Measurements from ENCODE around the gene HPCAL1. TPM values are rescaled to one million over a fixed set of nuclear protein-coding genes. Genes with fewer than 3 reads are reported as not detected.

Gene HPCAL1
- total and polyA plus RNA-seq, 8 donors = 22.1 to 32.7 (median 26.4) TPM

DNA sequence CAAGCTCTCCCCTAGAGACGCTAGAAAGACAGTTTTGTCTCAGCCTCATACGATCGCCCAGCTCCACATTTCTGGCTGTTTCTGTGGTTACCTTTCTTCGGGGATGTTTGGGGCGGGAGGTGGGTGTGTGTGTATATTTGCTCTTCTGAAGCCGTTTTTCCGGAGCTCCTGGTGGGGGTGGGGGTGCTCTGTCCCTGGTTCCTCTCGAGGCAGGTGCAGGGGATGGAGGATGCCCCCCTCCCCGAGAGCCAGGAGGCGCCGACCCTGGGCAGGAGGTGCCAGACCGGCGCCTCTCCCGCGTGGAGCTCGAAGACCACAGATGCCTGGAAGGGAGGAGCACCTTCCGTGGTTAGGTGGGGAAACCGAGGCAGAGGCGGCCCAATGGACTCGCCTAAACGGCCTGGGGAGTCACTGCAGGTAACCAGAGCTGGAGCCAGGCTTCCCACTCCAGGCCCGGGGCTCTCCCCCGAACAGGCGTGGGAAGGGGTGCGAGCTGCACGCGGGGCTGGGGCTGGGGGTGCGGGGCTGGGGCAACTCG, 694 bp upstream of the HPCAL1 start:
- WGBS, 2 donors = 28 to 30% methylated on average over 26 to 29 of the region's 29 CpGs
- intact Hi-C loops (cut with DNase I) = loop anchor here in 1 of 3 donors (10.0 kb wide), 2 partner anchors 63 to 113 kb away; no protein-coding TSS in a partner anchor
- no peak for FAIRE-seq
- Histone ChIP-seq H3K36me3 (no peaks in the 10 kb centered on the region), H3K9me3 (peaks cover 0 to 3% (median 0%) of the 10 kb centered on the region in 4 donors), H3K4me3 (peak overlapping the region; percentile 83 to 99 (median 88)), H3K27ac (peak overlapping the region; percentile 61 to 84 (median 72)), H3K4me1 (peaks cover 8 to 18% (median 10%) of the 10 kb centered on the region in 3 donors), H3K27me3 (no peaks in the 10 kb centered on the region)
- no peak for TF ChIP-seq CTCF (IDR thresholded peaks at IDR 0.05)
- ATAC-seq = no peak
- DNase-seq = no peak

DNA sequence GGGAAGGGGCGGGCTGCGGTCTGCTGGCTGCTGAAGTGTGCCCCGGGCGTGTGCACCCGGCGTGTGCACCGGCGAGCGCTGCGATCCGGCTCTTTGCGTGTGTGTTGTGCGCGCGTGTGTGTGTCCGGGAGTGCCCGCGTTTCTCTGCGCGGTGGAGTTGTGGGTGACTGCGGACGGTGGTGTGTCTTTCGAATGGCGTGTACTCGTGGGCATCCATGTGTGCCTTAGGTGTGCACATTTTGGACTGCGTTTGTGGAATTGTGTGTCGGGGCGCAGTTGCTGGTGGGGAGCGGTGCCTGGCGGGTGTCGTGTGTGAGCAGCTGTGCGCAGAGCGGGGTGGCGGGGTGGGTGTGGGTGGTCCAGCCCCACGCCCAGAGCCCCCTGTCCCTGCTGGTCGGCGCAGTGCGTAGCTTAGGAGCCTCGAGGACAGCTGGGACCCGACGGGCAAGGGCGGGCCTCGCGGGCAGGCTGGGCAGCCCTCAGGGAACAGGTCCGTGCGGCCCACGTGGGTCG, 533 bp downstream of the HPCAL1 start:
- Histone ChIP-seq H3K36me3 (no peaks in the 10 kb centered on the region), H3K9me3 (peaks cover 0 to 3% (median 0%) of the 10 kb centered on the region in 4 donors), H3K4me1 (peaks cover 8 to 24% (median 15%) of the 10 kb centered on the region in 3 donors), H3K27ac (peak overlapping the region; percentile 61 to 84 (median 72)), H3K27me3 (no peaks in the 10 kb centered on the region), H3K4me3 (peak overlapping the region; percentile 83 to 99 (median 88))
- DNase-seq = peak in 3 of 6 donors; percentile 13 to 70 (median 58)
- no peak for TF ChIP-seq CTCF (IDR thresholded peaks at IDR 0.05)
- intact Hi-C loops (cut with DNase I) = loop anchor here in 1 of 3 donors (10.0 kb wide), 2 partner anchors 62 to 112 kb away; no protein-coding TSS in a partner anchor
- ATAC-seq = peak in 3 of 4 donors; percentile 14 to 24 (median 21)
- FAIRE-seq = no peak
- WGBS, 2 donors = 0% methylated on average over 48 of the region's 48 CpGs

- no peak for FAIRE-seq
- intact Hi-C loops (cut with DNase I) = loop anchor here in 1 of 3 donors (10.0 kb wide), 2 partner anchors 61 to 111 kb away; no protein-coding TSS in a partner anchor
- peak overlapping the region; percentile 25 to 80 (median 57) for H3K27ac ChIP-seq
These were observed 1.1 kb downstream of the HPCAL1 start for GRCh38 chr2:10303694-10304378.

DNA sequence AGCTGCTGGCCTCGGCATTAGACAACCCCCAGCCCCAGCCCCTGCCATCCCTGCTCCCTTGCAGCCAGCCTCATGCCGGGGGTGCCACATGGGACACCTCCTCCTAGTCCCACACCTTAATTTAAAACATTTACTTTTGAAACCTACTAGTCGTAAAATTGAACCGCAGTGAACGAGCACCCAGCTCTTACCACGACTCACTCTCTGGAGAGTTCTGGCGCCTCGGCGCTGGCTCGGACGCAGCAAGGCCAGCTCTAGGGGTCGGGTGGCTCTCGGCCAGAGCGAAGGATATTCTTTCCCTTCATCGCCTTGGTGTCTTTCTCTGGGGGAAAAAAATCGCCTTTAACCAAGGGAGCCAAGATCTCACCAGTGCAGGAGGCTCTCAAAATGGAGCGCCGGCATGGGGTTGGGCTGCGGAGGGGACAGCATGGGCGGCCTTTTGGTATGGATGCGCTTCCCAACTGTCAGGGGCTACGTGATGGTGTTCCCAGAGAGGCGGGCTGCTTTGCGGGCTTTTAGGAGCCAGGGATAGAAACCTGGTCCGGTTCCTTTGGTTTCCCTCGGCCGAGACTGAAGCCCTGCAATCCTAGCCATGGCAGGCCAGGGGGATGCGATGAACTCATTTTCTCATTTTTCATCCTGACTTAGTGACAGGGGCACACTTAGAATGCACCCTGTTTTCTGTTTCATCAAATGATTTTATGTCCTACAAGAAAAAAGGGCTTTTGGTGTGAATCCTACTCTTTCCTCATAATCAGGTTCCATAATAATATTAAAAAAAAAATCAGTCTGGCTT, 2.0 kb downstream of the HPCAL1 start:
- H3K9me3 ChIP-seq = no peaks in the 10 kb centered on the region
- DNase-seq (no peak), ATAC-seq (no peak), FAIRE-seq (no peak)
- 44 to 56% methylated on average over 28 of the region's 28 CpGs for whole genome bisulfite sequencing, 2 donors
- no peaks in the 10 kb centered on the region for H3K36me3 ChIP-seq
- H3K27ac ChIP-seq = peak overlapping the region in 1 of 4 donors; percentile 25
- intact Hi-C loops (cut with DNase I) = loop anchor here in 1 of 3 donors (10.0 kb wide), 2 partner anchors 60 to 110 kb away; no protein-coding TSS in a partner anchor
- no peak for TF ChIP-seq CTCF (IDR thresholded peaks at IDR 0.05)
- H3K27me3 ChIP-seq = no peaks in the 10 kb centered on the region
- peaks cover 8 to 24% (median 21%) of the 10 kb centered on the region in 3 donors for H3K4me1 ChIP-seq
- H3K4me3 ChIP-seq = peak overlapping the region; percentile 83 to 99 (median 88)

More at GRCh38 chr2:10303694-10304378, 1.1 kb downstream of the HPCAL1 start:
- H3K4me3 ChIP-seq = peak overlapping the region; percentile 83 to 99 (median 88)
- no peak for TF ChIP-seq CTCF (IDR thresholded peaks at IDR 0.05)
- ATAC-seq (peak; percentile 32 to 47 (median 43)), DNase-seq (peak in 5 of 6 donors; percentile 40 to 81 (median 53))
- H3K36me3 ChIP-seq = no peaks in the 10 kb centered on the region
- H3K4me1 ChIP-seq = peaks cover 8 to 24% (median 18%) of the 10 kb centered on the region in 3 donors
- peaks cover 0 to 3% (median 0%) of the 10 kb centered on the region in 4 donors for H3K9me3 ChIP-seq
- whole genome bisulfite sequencing, 2 donors = 1% methylated on average over 48 to 53 of the region's 53 CpGs
- no peaks in the 10 kb centered on the region for H3K27me3 ChIP-seq
